ENCODE results near the gene PRR5L. TPM values are rescaled to one million over a fixed set of nuclear protein-coding genes. Genes with fewer than 3 reads are reported as not detected.

The PRR5L gene
- total and polyA plus RNA-seq, 9 of the 15 experiments (the other 6 are each of a cell fraction or from before 2014, with no cell fraction given), result 0.11 to 0.60 (median 0.36) TPM; not detected in 2

DNA sequence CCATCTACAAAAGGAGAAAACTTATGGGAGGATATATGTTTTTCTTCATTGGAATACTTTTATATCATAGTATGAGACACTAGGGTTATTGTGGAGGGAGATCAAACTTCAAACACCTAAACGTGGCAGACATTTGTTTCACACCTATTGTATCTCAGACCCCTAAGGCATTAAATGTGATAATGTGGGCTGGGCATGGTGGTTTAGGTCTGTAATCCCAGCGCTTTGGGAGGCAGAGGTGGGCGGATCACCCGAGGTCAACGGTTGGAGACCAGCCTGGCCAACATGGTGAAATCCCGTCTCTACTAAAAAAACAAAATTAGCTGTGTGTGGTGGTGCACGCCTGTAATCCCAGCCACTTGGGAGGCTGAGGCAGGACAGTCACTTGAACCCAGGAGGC is 75.5 kb downstream of the PRR5L start (continued):
- TF ChIP-seq, protein P1, sequence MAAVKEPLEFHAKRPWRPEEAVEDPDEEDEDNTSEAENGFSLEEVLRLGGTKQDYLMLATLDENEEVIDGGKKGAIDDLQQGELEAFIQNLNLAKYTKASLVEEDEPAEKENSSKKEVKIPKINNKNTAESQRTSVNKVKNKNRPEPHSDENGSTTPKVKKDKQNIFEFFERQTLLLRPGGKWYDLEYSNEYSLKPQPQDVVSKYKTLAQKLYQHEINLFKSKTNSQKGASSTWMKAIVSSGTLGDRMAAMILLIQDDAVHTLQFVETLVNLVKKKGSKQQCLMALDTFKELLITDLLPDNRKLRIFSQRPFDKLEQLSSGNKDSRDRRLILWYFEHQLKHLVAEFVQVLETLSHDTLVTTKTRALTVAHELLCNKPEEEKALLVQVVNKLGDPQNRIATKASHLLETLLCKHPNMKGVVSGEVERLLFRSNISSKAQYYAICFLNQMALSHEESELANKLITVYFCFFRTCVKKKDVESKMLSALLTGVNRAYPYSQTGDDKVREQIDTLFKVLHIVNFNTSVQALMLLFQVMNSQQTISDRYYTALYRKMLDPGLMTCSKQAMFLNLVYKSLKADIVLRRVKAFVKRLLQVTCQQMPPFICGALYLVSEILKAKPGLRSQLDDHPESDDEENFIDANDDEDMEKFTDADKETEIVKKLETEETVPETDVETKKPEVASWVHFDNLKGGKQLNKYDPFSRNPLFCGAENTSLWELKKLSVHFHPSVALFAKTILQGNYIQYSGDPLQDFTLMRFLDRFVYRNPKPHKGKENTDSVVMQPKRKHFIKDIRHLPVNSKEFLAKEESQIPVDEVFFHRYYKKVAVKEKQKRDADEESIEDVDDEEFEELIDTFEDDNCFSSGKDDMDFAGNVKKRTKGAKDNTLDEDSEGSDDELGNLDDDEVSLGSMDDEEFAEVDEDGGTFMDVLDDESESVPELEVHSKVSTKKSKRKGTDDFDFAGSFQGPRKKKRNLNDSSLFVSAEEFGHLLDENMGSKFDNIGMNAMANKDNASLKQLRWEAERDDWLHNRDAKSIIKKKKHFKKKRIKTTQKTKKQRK (IDR thresholded peaks at IDR 0.05; ENCODE audit: borderline replicate concordance, low read depth, low read length), result no peak
- TF ChIP-seq SMAD1 (IDR thresholded peaks at IDR 0.05; ENCODE audit: low read depth, low read length, partially characterized antibody), result no peak

DNA sequence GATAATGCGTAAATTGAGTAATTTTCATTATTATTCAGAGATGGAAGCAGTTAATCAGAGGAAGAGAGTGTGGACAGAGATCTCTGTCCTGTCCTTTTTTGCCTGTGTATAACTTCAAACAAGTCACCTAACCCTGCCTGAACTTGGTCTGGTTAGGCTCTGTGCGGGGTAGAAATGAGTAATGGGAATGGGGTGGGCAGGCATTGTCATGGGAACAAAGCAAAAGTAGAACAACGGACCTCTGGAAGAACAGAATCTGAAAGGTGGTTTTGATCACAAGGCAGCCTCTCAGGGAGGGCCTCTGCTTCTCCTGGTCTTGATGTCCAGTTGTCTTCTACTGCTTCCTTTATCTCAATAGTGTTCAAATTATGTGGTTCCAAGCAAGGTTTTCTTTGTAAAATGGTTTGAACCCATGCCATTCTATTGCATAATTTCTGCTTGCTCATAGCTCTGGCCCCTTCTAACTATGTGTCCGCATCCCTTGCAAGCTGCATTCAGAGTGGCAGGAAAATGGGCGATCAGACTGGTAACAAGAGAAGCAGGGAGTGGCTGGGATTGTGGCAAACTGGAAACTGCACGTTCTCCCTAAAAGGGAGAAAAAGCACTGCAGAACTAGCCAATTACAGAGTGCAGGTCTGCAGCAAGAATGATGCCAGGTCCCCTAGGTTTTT is 76.1 kb downstream of the PRR5L start:
- ATAC-seq, result no peak
- no TSS peak for BruUV-seq (replicated peaks)
- H3K4me1 ChIP-seq (replicated peaks in 1 of 2; ENCODE audit: control insufficient read depth in 2 of 2, insufficient read depth in 2 of 2, low read length in 2 of 2), result peaks cover 0 to 10% of the 10 kb centered on the region in 2 experiments; a peak in 1 of 5 replicates
- H3K27me3 ChIP-seq (ENCODE audit: control insufficient read depth in 2 of 2, insufficient read depth in 2 of 2, low read length in 2 of 2), result peaks cover 24 to 26% of the 10 kb centered on the region in 2 experiments
- in situ Hi-C loops (cut with MboI), result no loop called here
- DNase-seq (ENCODE audit: extremely low read depth in 1 of 4, low spot score in 3 of 4), result no peak
- no peaks in the 10 kb centered on the region for H3K9me1 ChIP-seq (ENCODE audit: control insufficient read depth, insufficient read depth, low read length)
- ChIA-PET CTCF (ENCODE audit: low intra/inter-chr PET ratio) (no interaction called here), POLR2A (interaction anchor here (1.0 kb wide), 1 partner anchor 9 kb away, joined by 5 read pairs; no protein-coding TSS in a partner anchor)
- no peak overlapping the region for H3K9ac ChIP-seq (ENCODE audit: insufficient read depth in 1 of 2, low read depth in 2 of 2, low read length in 2 of 2)
- H3K4me2 ChIP-seq (ENCODE audit: insufficient read depth, low read length), result no peak overlapping the region
- FAIRE-seq, result no peak
- H3K27ac ChIP-seq (ENCODE audit: extremely low read depth, low read depth, low read length), result no peak overlapping the region
- H3K9me3 ChIP-seq (replicated peaks; ENCODE audit: control insufficient read depth, insufficient read depth, low read depth, low read length), result no peaks in the 10 kb centered on the region
- WGBS (ENCODE audit: insufficient coverage, low coverage, missing lambda C conversion rate), result 5% methylated on average over 6 of the region's 6 CpGs
- H3K36me3 ChIP-seq (ENCODE audit: control insufficient read depth, insufficient read depth, low read length), result no peaks in the 10 kb centered on the region
- no peaks in the 10 kb centered on the region for H3K79me2 ChIP-seq (ENCODE audit: control insufficient read depth, insufficient read depth, low read length)
- no peak overlapping the region for H3K4me3 ChIP-seq
- H2AFZ ChIP-seq (ENCODE audit: low read depth, low read length), result no peak overlapping the region
- intact Hi-C loops (cut with micrococcal nuclease), result no loop called here
- no peaks in the 10 kb centered on the region for H4K20me1 ChIP-seq (replicated peaks; ENCODE audit: control insufficient read depth, insufficient read depth, low read length)
- TF ChIP-seq, protein P2, sequence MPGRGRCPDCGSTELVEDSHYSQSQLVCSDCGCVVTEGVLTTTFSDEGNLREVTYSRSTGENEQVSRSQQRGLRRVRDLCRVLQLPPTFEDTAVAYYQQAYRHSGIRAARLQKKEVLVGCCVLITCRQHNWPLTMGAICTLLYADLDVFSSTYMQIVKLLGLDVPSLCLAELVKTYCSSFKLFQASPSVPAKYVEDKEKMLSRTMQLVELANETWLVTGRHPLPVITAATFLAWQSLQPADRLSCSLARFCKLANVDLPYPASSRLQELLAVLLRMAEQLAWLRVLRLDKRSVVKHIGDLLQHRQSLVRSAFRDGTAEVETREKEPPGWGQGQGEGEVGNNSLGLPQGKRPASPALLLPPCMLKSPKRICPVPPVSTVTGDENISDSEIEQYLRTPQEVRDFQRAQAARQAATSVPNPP (IDR thresholded peaks at IDR 0.05; ENCODE audit: borderline replicate concordance, insufficient read depth, insufficient read length), result no peak
- TF ChIP-seq, protein P3, sequence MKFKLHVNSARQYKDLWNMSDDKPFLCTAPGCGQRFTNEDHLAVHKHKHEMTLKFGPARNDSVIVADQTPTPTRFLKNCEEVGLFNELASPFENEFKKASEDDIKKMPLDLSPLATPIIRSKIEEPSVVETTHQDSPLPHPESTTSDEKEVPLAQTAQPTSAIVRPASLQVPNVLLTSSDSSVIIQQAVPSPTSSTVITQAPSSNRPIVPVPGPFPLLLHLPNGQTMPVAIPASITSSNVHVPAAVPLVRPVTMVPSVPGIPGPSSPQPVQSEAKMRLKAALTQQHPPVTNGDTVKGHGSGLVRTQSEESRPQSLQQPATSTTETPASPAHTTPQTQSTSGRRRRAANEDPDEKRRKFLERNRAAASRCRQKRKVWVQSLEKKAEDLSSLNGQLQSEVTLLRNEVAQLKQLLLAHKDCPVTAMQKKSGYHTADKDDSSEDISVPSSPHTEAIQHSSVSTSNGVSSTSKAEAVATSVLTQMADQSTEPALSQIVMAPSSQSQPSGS (CRISPR knock-in tag; IDR thresholded peaks at IDR 0.05), result no peak
- TF ChIP-seq ZNF197 (CRISPR knock-in tag; IDR thresholded peaks at IDR 0.05; ENCODE audit: low read depth), result no peak
- TF ChIP-seq BRD4 (IDR thresholded peaks at IDR 0.05), result no peak
- TF ChIP-seq FOXJ3 (CRISPR knock-in tag; IDR thresholded peaks at IDR 0.05), result no peak
- TF ChIP-seq, protein P4, sequence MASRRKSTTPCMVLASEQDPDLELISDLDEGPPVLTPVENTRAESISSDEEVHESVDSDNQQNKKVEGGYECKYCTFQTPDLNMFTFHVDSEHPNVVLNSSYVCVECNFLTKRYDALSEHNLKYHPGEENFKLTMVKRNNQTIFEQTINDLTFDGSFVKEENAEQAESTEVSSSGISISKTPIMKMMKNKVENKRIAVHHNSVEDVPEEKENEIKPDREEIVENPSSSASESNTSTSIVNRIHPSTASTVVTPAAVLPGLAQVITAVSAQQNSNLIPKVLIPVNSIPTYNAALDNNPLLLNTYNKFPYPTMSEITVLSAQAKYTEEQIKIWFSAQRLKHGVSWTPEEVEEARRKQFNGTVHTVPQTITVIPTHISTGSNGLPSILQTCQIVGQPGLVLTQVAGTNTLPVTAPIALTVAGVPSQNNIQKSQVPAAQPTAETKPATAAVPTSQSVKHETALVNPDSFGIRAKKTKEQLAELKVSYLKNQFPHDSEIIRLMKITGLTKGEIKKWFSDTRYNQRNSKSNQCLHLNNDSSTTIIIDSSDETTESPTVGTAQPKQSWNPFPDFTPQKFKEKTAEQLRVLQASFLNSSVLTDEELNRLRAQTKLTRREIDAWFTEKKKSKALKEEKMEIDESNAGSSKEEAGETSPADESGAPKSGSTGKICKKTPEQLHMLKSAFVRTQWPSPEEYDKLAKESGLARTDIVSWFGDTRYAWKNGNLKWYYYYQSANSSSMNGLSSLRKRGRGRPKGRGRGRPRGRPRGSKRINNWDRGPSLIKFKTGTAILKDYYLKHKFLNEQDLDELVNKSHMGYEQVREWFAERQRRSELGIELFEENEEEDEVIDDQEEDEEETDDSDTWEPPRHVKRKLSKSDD (conservative IDR thresholded peaks at IDR 0.05; ENCODE audit: low read length), result no peak
- TF ChIP-seq, protein P5, sequence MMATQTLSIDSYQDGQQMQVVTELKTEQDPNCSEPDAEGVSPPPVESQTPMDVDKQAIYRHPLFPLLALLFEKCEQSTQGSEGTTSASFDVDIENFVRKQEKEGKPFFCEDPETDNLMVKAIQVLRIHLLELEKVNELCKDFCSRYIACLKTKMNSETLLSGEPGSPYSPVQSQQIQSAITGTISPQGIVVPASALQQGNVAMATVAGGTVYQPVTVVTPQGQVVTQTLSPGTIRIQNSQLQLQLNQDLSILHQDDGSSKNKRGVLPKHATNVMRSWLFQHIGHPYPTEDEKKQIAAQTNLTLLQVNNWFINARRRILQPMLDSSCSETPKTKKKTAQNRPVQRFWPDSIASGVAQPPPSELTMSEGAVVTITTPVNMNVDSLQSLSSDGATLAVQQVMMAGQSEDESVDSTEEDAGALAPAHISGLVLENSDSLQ (IDR thresholded peaks at IDR 0.05), result no peak

Measured in K562 (cell line).